Suprapubic skin (tissue), 4 donors: ENCODE measurements around the gene BST1.

Experiments
- CTCF ChIP-seq, 2 donors: fragments of 200-600 bp in 1 of 2; fragments of 450-650 bp in 1 of 2; sonication (generic) in 1 of 2; IDR thresholded peaks; one replicate each; pipeline ENCODE4 v1.5.1; 2016 to 2019; ENCODE audit warnings: antibody characterized with exemption in 2 of 2, mild to moderate bottlenecking in 1 of 2, moderate library complexity in 1 of 2
- EP300 ChIP-seq: sonication (generic); formaldehyde crosslinking; IDR thresholded peaks from one replicate; pipeline ENCODE4 v1.6.1; 2017; ENCODE audit warnings: antibody characterized with exemption
- POLR2A ChIP-seq, 2 donors: fragments of 450-650 bp; IDR thresholded peaks; one replicate each; pipeline ENCODE4 v1.6.1; 2017; ENCODE audit warnings: antibody characterized with exemption in 2 of 2, mild to moderate bottlenecking in 2 of 2, moderate library complexity in 2 of 2
- POLR2AphosphoS5 ChIP-seq, 3 donors: sonication (generic); formaldehyde crosslinking; IDR thresholded peaks; one replicate each; pipeline ENCODE4 v1.6.1; 2017; ENCODE audit warnings: antibody characterized with exemption in 3 of 3

GRCh38 chr4:15758294-15758693 is 55.4 kb downstream of the BST1 start:
- no peak for TF ChIP-seq CTCF (IDR thresholded peaks at IDR 0.05)
- TF ChIP-seq EP300, result no peak
- no peak for TF ChIP-seq POLR2A (IDR thresholded peaks at IDR 0.05)
- TF ChIP-seq POLR2AphosphoS5 (IDR thresholded peaks at IDR 0.05), result no peak
